ENCODE results near the gene GANC.

GANC gene

DNA sequence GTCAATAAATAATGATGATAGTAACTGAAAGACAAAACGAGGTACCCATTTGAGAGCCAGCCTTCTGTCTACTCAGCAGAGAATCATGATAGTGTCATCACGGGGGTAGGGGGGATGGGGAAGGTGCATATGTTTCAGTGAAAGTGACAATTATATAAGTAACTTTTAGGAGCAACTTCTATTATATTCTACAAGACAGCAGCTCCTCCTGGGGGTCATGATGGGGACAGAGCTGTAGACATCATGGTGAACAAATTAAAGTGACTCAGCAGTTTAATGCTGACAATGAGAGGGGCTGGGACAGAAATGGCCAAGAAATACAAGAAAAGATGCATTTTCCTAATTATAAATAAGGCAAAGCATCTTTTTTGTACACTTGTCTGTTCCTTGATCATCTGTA, 98.1 kb downstream of the GANC start:
- Mint-ChIP-seq H3K4me3 (no peak overlapping the region), H3K36me3 (ENCODE audit: insufficient read depth) (peaks cover 4% of the 10 kb centered on the region), H3K4me1 (no peaks in the 10 kb centered on the region), H3K27ac (ENCODE audit: low read depth) (no peak overlapping the region), H3K9me3 (no peaks in the 10 kb centered on the region), H3K27me3 (no peaks in the 10 kb centered on the region)
- no peak for ATAC-seq (replicated peaks; ENCODE audit: extremely low read depth, poor library complexity, severe bottlenecking)
- no peak for DNase-seq (ENCODE audit: low spot score in 2 of 2)

DNA sequence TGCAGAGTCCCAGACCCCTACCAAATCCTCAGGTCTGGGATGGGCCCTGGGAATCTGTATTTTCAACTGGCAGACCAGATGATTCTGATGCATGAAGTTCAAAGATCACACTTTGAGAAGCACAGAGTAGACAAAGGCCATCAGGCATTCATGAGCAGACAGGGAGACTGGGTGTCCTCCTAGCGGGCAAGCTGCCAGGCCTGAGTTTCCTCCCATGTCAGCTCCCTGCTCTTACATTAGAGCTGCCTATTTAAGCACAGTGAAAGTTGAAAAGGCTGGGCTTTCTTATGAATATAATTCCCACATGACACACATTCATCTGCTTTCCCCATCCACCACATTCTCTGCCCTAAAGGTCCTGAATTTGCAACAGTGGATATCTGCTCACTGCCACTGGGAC, 100.3 kb downstream of the GANC start:
- Mint-ChIP-seq H3K9me3 (no peaks in the 10 kb centered on the region), H3K36me3 (ENCODE audit: insufficient read depth) (peaks cover 4% of the 10 kb centered on the region), H3K4me3 (no peak overlapping the region), H3K27ac (ENCODE audit: low read depth) (no peak overlapping the region), H3K4me1 (no peaks in the 10 kb centered on the region), H3K27me3 (no peaks in the 10 kb centered on the region)
- ATAC-seq (replicated peaks; ENCODE audit: extremely low read depth, poor library complexity, severe bottlenecking) (no peak), DNase-seq (ENCODE audit: low spot score in 2 of 2) (no peak)

DNA sequence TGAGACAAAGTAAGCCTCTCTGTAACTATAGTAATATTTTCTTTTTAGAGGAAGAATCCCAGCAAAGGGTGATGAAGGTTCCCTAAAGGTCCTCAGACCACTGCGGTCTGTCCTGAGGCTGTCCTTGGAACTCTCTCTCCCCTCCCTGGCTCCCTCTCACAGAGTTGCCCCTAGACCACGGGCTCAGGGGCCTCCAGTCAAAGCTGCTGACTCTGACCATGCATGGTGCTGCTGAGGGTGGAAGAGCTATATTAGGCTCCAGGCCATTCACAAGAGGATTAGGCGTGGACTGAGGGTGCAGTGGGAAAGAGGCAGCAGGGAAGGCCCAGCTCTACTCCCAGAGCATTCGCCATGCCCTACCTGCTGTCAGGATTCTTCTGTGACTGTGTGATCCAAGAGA, 100.9 kb downstream of the GANC start:
- ATAC-seq (replicated peaks; ENCODE audit: extremely low read depth, poor library complexity, severe bottlenecking) (no peak), DNase-seq (ENCODE audit: low spot score in 2 of 2) (no peak)
- Mint-ChIP-seq H3K4me3 (no peak overlapping the region), H3K9me3 (no peaks in the 10 kb centered on the region), H3K4me1 (no peaks in the 10 kb centered on the region), H3K36me3 (ENCODE audit: insufficient read depth) (peaks cover 4% of the 10 kb centered on the region), H3K27ac (ENCODE audit: low read depth) (no peak overlapping the region), H3K27me3 (no peaks in the 10 kb centered on the region)

DNA sequence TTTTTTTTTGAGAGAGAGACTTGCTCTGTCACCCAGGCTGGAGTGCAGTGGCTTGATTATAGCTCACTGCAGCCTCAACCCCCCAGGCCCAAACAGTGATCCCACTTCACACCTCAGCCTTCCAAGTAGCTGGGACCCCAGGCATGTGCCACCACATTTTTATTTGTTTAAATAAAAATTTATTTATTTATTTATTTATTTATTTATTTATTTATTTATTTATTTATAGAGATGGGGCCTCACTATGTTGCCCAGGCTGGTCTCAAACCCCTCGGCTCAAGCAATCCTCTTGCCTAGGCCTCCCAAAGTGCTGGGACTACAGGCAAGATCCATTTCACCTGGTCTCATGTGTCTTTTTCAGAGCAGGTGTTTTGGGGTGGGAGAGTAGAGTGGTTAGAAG, 101.8 kb downstream of the GANC start:
- H3K27me3 Mint-ChIP-seq: no peaks in the 10 kb centered on the region
- no peak overlapping the region for H3K4me3 Mint-ChIP-seq
- ATAC-seq (replicated peaks; ENCODE audit: extremely low read depth, poor library complexity, severe bottlenecking) (no peak), DNase-seq (ENCODE audit: low spot score in 2 of 2) (no peak)
- peaks cover 4% of the 10 kb centered on the region for H3K36me3 Mint-ChIP-seq (ENCODE audit: insufficient read depth)
- H3K4me1 Mint-ChIP-seq: no peaks in the 10 kb centered on the region
- no peaks in the 10 kb centered on the region for H3K9me3 Mint-ChIP-seq
- H3K27ac Mint-ChIP-seq (ENCODE audit: low read depth): no peak overlapping the region

DNA sequence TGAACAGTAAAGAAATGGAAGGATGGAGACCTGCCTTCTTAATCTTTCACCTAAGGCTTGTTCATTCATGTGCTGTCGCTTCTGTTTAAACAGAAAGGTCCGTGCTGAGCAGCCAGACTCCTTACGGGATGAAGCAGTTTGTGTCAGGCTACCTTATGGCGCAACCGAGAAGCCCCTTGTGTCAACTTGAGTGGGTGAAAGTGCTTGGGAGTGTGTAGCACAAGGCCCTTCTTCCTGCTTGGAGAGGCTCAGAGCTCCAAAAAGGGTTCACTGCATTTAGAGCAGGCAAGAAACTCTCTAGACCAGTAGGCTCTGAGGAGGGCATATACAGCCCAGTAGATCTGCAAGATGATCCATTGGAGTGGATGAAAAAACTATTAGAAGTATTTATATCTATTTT, 102.3 kb downstream of the GANC start:
- H3K27me3 Mint-ChIP-seq: no peaks in the 10 kb centered on the region
- ATAC-seq (replicated peaks; ENCODE audit: extremely low read depth, poor library complexity, severe bottlenecking) (no peak), DNase-seq (ENCODE audit: low spot score in 2 of 2) (no peak)
- H3K36me3 Mint-ChIP-seq (ENCODE audit: insufficient read depth): peaks cover 4% of the 10 kb centered on the region
- no peaks in the 10 kb centered on the region for H3K9me3 Mint-ChIP-seq
- H3K4me3 Mint-ChIP-seq: no peak overlapping the region
- no peak overlapping the region for H3K27ac Mint-ChIP-seq (ENCODE audit: low read depth)
- H3K4me1 Mint-ChIP-seq: no peaks in the 10 kb centered on the region

DNA sequence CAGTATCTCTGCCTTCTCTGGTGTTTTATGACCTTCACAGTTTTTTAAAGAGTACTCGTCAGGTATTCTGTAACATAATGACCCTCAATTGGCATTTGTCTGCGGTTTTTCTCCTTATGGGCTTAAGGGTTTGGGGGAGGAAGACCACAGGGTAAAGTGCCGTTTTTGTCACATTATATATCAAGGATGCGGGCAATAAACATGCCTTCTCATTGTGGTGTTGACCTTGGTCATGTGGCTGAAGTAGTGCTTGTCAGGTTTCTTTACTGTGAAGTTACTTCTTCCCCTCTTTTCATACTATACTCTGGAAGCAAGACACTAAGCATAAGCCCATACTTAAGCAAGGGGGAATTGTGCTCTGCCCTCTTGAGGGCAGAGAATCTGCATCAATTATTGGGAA, 102.9 kb downstream of the GANC start:
- no peaks in the 10 kb centered on the region for H3K9me3 Mint-ChIP-seq
- peaks cover 4% of the 10 kb centered on the region for H3K36me3 Mint-ChIP-seq (ENCODE audit: insufficient read depth)
- no peak for ATAC-seq (replicated peaks; ENCODE audit: extremely low read depth, poor library complexity, severe bottlenecking)
- H3K27me3 Mint-ChIP-seq: no peaks in the 10 kb centered on the region
- no peak for DNase-seq (ENCODE audit: low spot score in 2 of 2)
- no peak overlapping the region for H3K4me3 Mint-ChIP-seq
- H3K4me1 Mint-ChIP-seq: no peaks in the 10 kb centered on the region
- no peak overlapping the region for H3K27ac Mint-ChIP-seq (ENCODE audit: low read depth)

DNA sequence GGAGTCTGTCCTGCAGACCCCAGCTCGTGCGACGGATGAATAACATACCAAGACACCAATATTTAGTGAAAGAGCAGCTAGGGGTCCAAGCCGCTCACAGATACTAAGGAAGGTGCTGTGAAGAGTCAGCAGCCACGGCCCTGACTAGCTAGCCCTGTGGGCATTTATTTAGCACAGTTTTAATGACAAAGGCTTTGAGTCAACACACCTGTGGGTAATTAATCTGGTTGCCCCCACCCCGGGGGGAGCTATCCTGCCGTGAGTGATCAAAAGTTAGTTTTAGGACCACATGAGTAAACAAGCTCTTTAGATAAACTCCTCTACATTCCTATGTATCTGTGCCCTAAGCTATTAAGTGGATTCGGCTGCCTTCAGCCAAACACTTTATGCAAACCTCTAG, 105.0 kb downstream of the GANC start:
- DNase-seq (ENCODE audit: low spot score in 2 of 2): no peak
- Mint-ChIP-seq H3K4me3 (no peak overlapping the region), H3K27me3 (no peaks in the 10 kb centered on the region), H3K4me1 (no peaks in the 10 kb centered on the region), H3K36me3 (ENCODE audit: insufficient read depth) (peaks cover 2% of the 10 kb centered on the region), H3K27ac (ENCODE audit: low read depth) (no peak overlapping the region), H3K9me3 (no peaks in the 10 kb centered on the region)
- ATAC-seq (replicated peaks; ENCODE audit: extremely low read depth, poor library complexity, severe bottlenecking): no peak

DNA sequence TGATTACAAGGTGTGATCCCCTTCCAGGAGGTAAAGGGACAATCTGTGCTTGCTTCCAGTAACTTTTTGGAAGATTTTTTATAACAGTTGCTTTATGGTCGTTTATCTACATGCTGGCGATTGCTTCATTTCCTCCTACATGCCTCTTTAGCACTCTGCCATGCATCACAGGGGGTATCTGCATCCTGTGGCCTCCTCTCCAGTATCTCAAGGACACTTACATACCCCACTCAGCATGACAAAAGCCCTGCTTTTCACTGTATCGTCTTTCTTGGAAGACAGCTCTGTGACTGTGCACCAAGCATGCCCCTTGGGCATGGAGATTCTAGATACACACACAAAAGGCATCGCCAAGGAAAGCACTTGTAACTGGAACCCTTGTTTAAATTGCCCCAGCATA, 111.6 kb downstream of the GANC start:
- H3K4me3 Mint-ChIP-seq: no peak overlapping the region
- no peaks in the 10 kb centered on the region for H3K9me3 Mint-ChIP-seq
- no peaks in the 10 kb centered on the region for H3K36me3 Mint-ChIP-seq (ENCODE audit: insufficient read depth)
- H3K27me3 Mint-ChIP-seq: no peaks in the 10 kb centered on the region
- H3K4me1 Mint-ChIP-seq: no peaks in the 10 kb centered on the region
- no peak overlapping the region for H3K27ac Mint-ChIP-seq (ENCODE audit: low read depth)
- ATAC-seq (replicated peaks; ENCODE audit: extremely low read depth, poor library complexity, severe bottlenecking): no peak
- DNase-seq (ENCODE audit: low spot score in 2 of 2): no peak

DNA sequence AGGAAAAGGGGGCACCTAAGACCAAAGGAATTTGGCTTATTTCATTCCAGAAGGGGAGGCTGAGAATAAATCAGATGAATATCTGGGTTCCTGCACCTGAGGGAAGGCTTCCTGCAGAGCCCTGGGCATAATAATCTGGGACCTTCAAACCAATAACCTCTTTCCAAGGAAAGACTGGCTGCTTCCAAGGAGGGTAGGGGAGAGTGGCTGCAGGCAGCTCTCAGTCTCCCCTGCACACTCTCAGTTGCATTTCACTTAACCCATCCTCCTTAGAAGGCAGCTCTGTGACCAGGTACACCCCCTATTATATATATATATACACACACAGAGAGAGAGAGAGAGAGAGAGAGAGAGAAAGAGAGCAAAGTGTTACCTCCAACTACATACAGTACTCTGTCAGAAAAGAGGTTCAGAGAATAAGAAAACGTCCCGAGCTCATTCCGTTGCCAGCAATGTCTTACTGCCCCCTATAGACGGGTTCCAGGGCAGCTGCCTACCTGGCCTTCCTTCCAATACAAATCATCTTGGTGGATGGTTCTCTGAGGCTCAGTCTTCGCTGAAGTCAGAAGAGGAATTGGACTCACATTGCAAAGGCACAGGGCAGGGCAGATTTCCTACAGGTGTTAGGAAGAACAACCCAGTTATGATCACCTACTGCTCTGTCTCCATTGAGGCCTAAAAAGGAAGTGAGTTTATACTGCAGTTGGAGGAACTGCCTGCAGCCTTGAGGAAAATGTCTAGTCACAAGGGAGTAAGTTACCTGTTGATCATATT, 112.4 kb downstream of the GANC start:
- H3K4me1 Mint-ChIP-seq: no peaks in the 10 kb centered on the region
- H3K27me3 Mint-ChIP-seq: no peaks in the 10 kb centered on the region
- DNase-seq (ENCODE audit: low spot score in 2 of 2) (no peak), ATAC-seq (replicated peaks; ENCODE audit: extremely low read depth, poor library complexity, severe bottlenecking) (no peak)
- H3K36me3 Mint-ChIP-seq (ENCODE audit: insufficient read depth): no peaks in the 10 kb centered on the region
- no peak overlapping the region for H3K4me3 Mint-ChIP-seq
- no peaks in the 10 kb centered on the region for H3K9me3 Mint-ChIP-seq
- H3K27ac Mint-ChIP-seq (ENCODE audit: low read depth): no peak overlapping the region

DNA sequence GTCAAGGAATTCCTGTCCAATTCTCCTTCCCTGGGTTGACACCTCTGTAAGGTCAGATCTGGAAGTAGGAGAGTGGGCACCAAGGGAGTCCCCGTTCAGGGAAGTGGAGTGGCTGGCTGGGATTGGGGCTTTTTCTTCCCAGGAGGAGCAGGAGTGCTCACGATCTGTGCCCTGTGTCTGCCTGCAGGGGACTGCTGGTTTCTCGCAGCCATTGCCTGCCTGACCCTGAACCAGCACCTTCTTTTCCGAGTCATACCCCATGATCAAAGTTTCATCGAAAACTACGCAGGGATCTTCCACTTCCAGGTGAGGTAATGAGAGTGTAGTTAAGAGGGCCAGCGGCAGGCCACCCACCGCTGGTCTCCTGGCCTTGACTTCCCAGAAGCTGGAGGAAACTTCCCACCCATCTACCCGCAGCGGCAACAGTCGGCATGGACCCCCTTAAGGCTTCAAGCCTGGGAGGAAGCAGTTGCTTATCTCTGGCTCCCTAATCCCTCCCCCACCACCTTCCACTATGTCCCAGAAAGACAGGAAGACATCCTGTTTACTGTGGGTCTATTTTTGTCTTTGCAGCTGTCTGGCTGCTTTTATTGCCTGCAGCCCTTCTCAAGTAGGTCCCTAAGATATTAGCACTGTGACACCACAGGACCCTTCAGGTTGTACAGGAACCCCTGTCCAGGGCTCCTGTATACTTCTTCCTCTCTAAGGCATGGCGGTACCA, 113.1 kb downstream of the GANC start:
- Mint-ChIP-seq H3K9me3 (no peaks in the 10 kb centered on the region), H3K4me3 (no peak overlapping the region), H3K27ac (ENCODE audit: low read depth) (no peak overlapping the region), H3K4me1 (no peaks in the 10 kb centered on the region), H3K27me3 (no peaks in the 10 kb centered on the region), H3K36me3 (ENCODE audit: insufficient read depth) (no peaks in the 10 kb centered on the region)
- no peak for DNase-seq (ENCODE audit: low spot score in 2 of 2)
- ATAC-seq (replicated peaks; ENCODE audit: extremely low read depth, poor library complexity, severe bottlenecking): no peak

DNA sequence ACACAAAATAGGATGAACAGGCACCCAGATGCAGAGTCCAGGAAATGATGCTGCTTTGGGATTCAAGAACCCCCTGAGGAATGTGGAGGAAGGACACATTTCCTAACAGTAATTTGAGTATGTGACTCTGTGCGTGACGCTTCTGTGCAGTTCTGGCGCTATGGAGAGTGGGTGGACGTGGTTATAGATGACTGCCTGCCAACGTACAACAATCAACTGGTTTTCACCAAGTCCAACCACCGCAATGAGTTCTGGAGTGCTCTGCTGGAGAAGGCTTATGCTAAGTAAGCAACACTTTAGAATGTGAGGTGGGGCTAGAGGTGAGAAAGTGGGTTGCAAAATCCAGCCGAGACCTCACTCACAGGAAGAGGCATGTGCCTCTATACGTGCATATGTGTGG, 114.6 kb downstream of the GANC start:
- no peaks in the 10 kb centered on the region for H3K36me3 Mint-ChIP-seq (ENCODE audit: insufficient read depth)

DNA sequence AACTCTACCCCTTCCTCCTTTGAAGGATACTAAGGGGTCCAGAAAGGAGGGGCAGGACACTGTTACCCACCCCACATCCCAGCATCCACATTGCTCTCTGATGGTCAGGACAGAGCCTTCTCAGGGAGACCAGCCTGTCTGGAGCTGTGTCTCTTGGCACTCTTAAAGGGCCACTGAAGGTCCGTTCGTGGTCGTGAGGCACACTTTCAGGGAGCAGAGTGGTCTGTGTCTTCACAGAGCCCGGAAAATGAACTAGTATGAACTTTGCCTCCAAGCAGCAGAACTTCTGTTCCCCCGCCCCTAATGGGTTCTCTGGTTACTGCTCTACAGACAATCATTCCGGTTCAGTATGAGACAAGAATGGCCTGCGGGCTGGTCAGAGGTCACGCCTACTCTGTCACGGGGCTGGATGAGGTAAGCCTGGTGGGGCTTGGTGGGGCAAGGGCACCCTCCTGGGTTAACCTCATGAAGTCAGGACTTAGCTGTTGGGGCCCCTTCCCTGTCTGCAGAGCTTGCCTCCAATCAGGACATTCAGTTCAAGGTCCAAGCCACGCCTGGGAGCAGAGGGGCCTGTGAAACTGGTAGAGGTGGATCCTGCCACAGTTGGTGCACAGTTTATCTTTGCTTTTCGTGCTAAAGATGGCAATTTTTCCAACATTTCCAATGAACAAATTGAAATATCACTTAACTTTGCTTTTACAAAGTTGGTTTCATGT, 119.5 kb downstream of the GANC start:
- no peaks in the 10 kb centered on the region for H3K4me1 Mint-ChIP-seq
- H3K27ac Mint-ChIP-seq (ENCODE audit: low read depth): no peak overlapping the region
- H3K4me3 Mint-ChIP-seq: no peak overlapping the region
- ATAC-seq (replicated peaks; ENCODE audit: extremely low read depth, poor library complexity, severe bottlenecking) (no peak), DNase-seq (ENCODE audit: low spot score in 2 of 2) (no peak)
- H3K36me3 Mint-ChIP-seq (ENCODE audit: insufficient read depth): no peaks in the 10 kb centered on the region
- no peaks in the 10 kb centered on the region for H3K9me3 Mint-ChIP-seq
- no peaks in the 10 kb centered on the region for H3K27me3 Mint-ChIP-seq

More for the DNA sequence above, 114.6 kb downstream of the GANC start:
- no peaks in the 10 kb centered on the region for H3K9me3 Mint-ChIP-seq
- ATAC-seq (replicated peaks; ENCODE audit: extremely low read depth, poor library complexity, severe bottlenecking) (no peak), DNase-seq (ENCODE audit: low spot score in 2 of 2) (no peak)
- no peaks in the 10 kb centered on the region for H3K4me1 Mint-ChIP-seq
- H3K27ac Mint-ChIP-seq (ENCODE audit: low read depth): peak overlapping the region; percentile 32
- H3K27me3 Mint-ChIP-seq: no peaks in the 10 kb centered on the region
- H3K4me3 Mint-ChIP-seq: no peak overlapping the region

DNA sequence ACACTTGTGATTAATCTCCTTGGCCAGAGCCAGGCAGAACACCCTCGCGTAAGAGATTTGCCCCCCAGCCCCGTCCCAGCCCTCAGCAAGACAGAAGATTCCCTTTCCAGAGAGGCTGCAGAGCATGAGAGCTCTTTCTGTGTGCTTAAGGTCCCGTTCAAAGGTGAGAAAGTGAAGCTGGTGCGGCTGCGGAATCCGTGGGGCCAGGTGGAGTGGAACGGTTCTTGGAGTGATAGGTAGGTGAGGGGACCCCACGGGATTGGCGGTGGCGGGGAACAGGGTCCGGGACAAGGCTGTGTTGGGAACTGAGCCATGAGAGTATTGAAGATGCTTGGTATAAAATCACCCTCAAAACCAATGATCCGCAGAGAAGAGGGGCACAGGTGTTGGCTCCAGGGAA, 121.1 kb downstream of the GANC start:
- no peaks in the 10 kb centered on the region for H3K9me3 Mint-ChIP-seq
- no peak overlapping the region for H3K4me3 Mint-ChIP-seq

More for the DNA sequence above, 121.1 kb downstream of the GANC start:
- Mint-ChIP-seq H3K4me1 (no peaks in the 10 kb centered on the region), H3K27ac (ENCODE audit: low read depth) (no peak overlapping the region), H3K27me3 (no peaks in the 10 kb centered on the region), H3K36me3 (ENCODE audit: insufficient read depth) (no peaks in the 10 kb centered on the region)
- no peak for ATAC-seq (replicated peaks; ENCODE audit: extremely low read depth, poor library complexity, severe bottlenecking)
- no peak for DNase-seq (ENCODE audit: low spot score in 2 of 2)

Data from central memory CD8-positive, alpha-beta T cell (primary cell).